Activated T-cell treated with anti-CD3 and anti-CD28 coated beads, Interleukin-2, amount 50 U/mL, for 4 hours (primary cell): ENCODE results near the gene SLC11A2. TPM values are rescaled to one million over a fixed set of nuclear protein-coding genes. Genes with fewer than 3 reads are reported as not detected.
"Not testable (repeated sequence)": the region's sequence is repeated elsewhere in the genome, so short reads cannot be mapped to it uniquely, and the experiment has no call there.

Experiments
- ATAC-seq, 2 donors: fragments of 200-7000 bp; cut with Tn5 transposase; one replicate each; pipeline ENCODE4 v1.10.0; 2021
- DNase-seq: peaks from one replicate; pipeline ENCODE4 v3.0.0-alpha.2; 2020
- H3K27me3 Mint-ChIP-seq: one replicate; pipeline ENCODE4 v1.8.0; 2021; ENCODE audit warnings: low read depth, mixed read lengths
- H3K36me3 Mint-ChIP-seq: one replicate; pipeline ENCODE4 v1.8.0; 2022; ENCODE audit warnings: mixed read lengths; ENCODE audit not compliant: insufficient read depth
- H3K4me1 Mint-ChIP-seq: one replicate; pipeline ENCODE4 v1.8.0; 2021; ENCODE audit warnings: low read depth, mixed read lengths
- H3K4me3 Mint-ChIP-seq: one replicate; pipeline ENCODE4 v1.8.0; 2021; ENCODE audit warnings: mild to moderate bottlenecking, moderate library complexity, mixed read lengths
- H3K9me3 Mint-ChIP-seq: one replicate; pipeline ENCODE4 v1.8.0; 2021; ENCODE audit warnings: mixed read lengths
- total RNA-seq, 3 donors: library from RNA; stranded (reverse); gene quantifications; one replicate each; pipeline ENCODE4 v1.2.1, GENCODE V29; 2021

SLC11A2 gene
- total RNA-seq, 3 donors from 2014 or later: 39.1 to 45.0 (median 39.3) TPM

DNA sequence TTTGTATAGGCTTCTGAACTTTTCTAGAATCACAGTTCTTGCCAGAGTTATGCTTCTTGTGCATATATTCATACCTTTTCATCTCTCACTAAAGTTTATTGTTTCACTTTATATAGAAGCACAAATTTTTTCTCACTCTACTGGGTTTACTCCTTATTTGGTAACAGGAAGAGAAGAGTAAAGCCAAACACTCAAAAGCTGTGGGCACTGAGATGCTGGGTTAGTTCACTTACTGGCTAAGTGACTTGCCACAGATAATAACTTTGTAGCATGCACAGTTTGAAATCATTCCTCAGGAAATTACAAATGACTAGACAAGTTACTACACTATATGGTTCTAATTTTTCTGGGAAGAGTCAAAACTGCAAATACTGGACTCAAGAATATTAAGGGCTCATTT is 66.1 kb downstream of the SLC11A2 start:
- Mint-ChIP-seq H3K27me3 (no peaks in the 10 kb centered on the region), H3K36me3 (no peaks in the 10 kb centered on the region), H3K4me3 (no peak overlapping the region), H3K4me1 (peaks cover 8% of the 10 kb centered on the region), H3K9me3 (no peaks in the 10 kb centered on the region)
- no peak for ATAC-seq
- DNase-seq: no peak

DNA sequence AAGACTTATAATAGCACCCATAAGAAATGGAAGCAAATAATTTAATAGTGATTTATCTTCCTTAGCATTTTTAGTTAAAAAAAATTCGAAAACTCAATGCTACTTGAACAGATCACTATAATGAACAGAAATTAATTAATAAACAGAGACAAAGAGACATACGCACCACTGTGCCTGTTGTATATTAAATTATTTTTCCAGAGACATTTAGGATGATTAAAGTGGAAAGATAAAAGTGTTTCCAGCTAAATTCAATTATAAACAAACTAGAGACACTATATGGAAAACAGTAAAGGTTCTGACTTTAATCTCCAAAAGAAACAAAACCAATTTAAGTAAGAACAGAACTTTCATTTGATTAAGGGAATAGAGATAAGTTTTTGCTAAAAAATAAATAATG is 70.5 kb downstream of the SLC11A2 start:
- Mint-ChIP-seq H3K9me3 (no peaks in the 10 kb centered on the region), H3K36me3 (no peaks in the 10 kb centered on the region), H3K27me3 (no peaks in the 10 kb centered on the region), H3K4me3 (no peak overlapping the region), H3K4me1 (peaks cover 6% of the 10 kb centered on the region)
- ATAC-seq (no peak), DNase-seq (no peak)

DNA sequence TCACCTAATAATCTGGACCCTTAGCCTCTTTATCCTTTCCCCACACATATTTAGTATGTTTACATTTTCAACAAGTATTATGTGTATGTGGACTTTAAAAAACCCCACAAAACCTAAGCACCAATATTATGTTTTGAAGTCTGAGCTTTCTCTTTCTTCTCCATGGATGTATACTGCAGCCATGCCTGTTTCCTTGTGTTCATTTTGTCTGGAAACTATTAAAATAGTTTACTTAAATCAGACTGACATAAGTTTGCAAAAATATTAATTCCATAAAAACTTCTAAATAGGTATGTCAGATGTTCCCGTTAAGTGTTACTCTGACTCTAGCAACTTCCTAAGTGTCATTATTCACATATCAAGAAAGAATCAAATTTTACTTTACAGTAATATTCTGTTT is 70.9 kb downstream of the SLC11A2 start:
- Mint-ChIP-seq H3K9me3 (no peaks in the 10 kb centered on the region), H3K4me3 (no peak overlapping the region), H3K27me3 (no peaks in the 10 kb centered on the region), H3K4me1 (peaks cover 3% of the 10 kb centered on the region), H3K36me3 (no peaks in the 10 kb centered on the region)
- ATAC-seq: no peak
- no peak for DNase-seq

DNA sequence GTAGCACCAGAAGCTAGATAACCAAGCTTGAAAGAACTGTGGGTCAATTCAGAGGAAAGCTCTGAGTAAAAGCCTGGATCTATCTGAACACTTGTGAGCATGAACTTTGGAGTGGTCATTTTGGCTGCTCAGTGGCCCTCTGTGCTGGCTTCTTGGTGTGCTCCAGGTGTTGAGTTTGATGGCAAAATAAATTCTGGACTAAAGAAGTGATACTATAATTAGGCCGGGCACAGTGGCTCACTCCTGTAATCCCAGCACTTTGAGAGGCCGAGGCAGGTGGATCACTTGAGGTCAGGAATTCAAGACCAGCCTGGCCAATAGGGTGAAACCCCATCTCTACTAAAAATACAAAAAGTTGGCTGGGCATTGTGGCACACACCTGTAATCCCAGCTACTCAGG is 71.4 kb downstream of the SLC11A2 start:
- not testable (repeated sequence) for H3K9me3 Mint-ChIP-seq, ATAC-seq, H3K36me3 Mint-ChIP-seq, H3K4me3 Mint-ChIP-seq, H3K4me1 Mint-ChIP-seq, H3K27me3 Mint-ChIP-seq, DNase-seq

DNA sequence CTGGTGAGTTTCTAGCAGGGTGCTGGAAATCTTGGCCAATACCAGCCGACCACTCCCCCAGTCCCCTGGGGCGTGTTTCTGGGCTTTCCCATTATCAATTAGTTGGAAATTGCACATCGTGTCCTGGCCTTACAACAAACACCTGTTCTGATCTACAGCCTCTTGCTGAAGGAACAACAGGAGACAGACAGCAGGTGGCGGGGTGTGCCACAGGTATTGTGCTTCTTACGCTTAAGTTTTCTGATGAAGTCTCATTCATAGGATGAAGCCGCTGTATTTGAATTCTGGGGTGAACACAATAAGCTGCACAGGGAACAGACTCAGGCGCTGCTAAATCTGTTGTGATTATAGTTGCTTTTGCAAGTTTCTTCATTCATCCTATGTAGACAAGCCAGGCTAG is 73.1 kb downstream of the SLC11A2 start:
- no peak for DNase-seq
- no peak for ATAC-seq

DNA sequence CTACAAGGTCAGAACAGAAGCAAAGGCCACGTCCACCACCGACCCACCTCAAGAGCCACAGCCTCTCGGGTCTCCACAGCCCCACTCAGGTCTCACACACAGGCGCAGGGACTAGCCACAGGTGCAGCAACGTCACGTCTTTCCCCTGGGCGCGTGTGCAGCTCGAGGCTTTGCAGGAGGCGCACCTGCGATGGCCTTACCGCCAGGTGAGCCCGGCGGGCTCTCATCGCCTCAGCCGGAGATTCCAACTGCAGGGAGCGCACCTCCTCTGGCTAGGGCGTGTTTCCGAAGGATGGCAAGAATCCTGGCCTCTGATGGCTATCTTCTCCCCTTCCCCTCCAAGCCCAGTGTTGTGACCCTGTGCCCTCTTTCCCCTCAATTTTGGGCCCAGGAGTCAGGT is 73.7 kb downstream of the SLC11A2 start, which contains the start of gene HIGD1C:
Gene HIGD1C, plus strand, starts transcription at position 35 of the 400 bp plus-strand sequence. CDS start 1,455 bp downstream, outside the sequence.
- Mint-ChIP-seq H3K36me3 (no peaks in the 10 kb centered on the region), H3K4me1 (no peaks in the 10 kb centered on the region), H3K4me3 (no peak within 1 kb of the TSS), H3K9me3 (no peaks in the 10 kb centered on the region), H3K27me3 (no peaks in the 10 kb centered on the region)
- DNase-seq (no peak), ATAC-seq (no peak)

More for the DNA sequence above, 73.1 kb downstream of the SLC11A2 start:
- no peak overlapping the region for H3K4me3 Mint-ChIP-seq
- H3K36me3 Mint-ChIP-seq: no peaks in the 10 kb centered on the region
- H3K4me1 Mint-ChIP-seq: no peaks in the 10 kb centered on the region
- no peaks in the 10 kb centered on the region for H3K27me3 Mint-ChIP-seq
- H3K9me3 Mint-ChIP-seq: no peaks in the 10 kb centered on the region

DNA sequence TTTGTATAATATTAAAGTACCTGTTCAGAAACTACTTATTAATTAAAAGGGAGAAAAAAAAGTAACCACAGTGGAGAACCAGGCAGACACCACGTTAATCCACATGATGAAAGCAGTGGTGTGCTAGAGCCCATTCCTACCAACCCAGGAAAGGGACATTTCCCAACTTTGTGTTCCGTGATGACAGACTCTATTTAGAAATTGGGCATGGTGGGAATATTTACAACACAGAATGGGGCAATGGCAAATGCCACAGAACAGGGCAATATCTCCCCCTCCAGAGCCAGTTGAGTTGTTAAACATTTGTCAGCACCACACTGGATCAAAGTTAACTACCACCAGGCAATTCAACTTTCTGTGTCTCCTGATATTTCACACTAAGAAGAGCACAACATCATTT is 75.1 kb downstream of the SLC11A2 start:
- Mint-ChIP-seq H3K27me3 (no peaks in the 10 kb centered on the region), H3K9me3 (peaks cover 3% of the 10 kb centered on the region), H3K36me3 (no peaks in the 10 kb centered on the region), H3K4me3 (no peak overlapping the region), H3K4me1 (no peaks in the 10 kb centered on the region)
- ATAC-seq: no peak
- no peak for DNase-seq

DNA sequence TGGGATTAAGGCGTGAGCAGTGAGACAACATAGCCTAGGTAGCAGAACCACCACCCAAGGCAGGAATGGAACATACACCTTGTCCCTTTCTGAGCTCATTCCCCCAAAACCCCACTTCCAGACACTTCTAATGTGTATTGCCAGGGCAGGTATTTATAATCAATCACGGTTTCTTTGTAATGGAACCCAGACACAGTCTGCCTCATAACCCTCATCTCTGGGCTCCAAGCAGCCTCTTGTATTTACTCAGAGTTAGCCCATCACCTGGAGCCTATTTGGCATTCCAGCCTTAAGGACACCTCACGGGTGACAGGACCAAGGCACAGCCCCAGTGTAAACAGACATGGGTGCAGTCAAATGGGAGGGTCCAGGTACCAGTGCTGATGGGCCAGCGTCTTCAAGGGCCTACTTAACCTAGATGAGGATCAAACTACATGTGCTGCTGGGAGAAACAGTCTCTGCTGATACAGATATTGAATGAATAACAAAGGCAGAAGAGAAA is 76.3 kb downstream of the SLC11A2 start:
- DNase-seq (no peak), ATAC-seq (no peak)
- Mint-ChIP-seq H3K4me1 (no peaks in the 10 kb centered on the region), H3K27me3 (no peaks in the 10 kb centered on the region), H3K4me3 (no peak overlapping the region), H3K9me3 (peaks cover 3% of the 10 kb centered on the region), H3K36me3 (no peaks in the 10 kb centered on the region)

DNA sequence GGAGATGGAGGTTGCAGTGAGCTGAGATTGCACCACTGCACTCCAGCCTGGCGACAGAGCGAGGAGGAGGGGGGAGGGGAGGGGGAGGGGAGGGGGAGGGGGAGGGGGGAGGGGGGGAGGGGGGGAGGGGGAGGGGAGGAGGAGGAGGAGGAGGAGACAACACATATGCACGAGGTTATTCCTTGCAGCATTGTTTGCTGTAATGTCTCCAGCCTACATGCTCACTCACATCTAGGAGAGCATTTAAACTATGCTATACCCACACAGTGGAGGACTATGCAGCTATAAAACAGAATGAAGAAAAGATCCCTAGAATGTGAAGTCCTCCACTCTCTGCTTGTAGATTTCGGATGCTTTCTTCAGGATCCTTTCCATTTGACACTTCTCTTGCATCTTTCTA is 77.4 kb downstream of the SLC11A2 start:
- H3K9me3 Mint-ChIP-seq: peaks cover 3% of the 10 kb centered on the region
- ATAC-seq (no peak), DNase-seq (no peak)
- no peaks in the 10 kb centered on the region for H3K4me1 Mint-ChIP-seq
- no peak overlapping the region for H3K4me3 Mint-ChIP-seq
- H3K27me3 Mint-ChIP-seq: no peaks in the 10 kb centered on the region
- peaks cover 4% of the 10 kb centered on the region for H3K36me3 Mint-ChIP-seq

DNA sequence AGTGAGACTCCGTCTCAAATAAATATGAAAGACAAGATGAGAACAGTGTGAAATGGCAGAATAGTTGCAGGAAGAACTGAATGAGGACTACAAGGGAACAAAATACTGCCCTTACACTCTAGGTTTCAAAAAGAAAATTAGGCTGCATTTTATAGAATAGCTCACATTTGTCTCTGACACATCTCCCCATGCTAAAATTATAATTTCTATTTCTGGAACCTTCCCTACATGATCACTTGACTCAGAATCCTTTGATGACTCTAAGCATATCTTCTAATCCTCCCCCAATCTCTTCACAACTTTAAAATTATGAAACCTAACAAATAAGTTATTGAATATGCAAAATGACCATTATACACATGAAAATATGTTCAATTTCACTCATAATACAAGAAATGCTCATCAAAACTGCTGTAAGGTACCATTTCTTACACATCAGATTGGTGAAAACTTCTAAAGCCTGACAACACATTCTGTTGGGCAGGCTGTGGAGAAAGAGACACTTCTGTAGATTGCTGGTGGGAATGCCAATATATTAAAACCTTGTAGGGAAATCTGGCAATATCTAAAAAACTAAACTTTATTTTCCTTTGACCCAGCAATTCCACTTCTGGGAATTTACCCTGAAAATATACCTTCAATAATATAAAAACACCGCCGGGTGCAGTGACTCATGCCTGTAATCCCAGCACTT is 78.1 kb downstream of the SLC11A2 start:
- no peak for ATAC-seq
- H3K4me1 Mint-ChIP-seq: no peaks in the 10 kb centered on the region

DNA sequence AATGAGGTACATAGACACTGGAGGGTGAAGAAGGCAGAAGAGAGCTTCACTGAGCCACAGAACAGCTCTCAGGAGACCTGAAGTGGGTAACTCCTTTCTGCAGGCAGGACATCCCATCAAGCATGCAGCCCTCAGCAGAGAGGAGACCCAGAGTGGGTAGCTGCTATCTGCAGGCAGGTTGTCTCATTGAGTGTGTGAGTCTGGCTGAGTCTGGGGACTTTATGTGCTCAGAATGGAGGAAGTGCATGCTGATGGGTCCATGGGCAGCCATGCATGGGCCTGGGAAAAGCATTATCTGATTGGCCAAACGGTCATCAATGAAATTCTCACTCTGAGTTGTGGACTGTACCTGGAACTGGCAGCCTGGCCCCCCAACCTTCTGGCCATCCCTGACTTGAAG is 88.5 kb downstream of the SLC11A2 start:
- H3K4me3 Mint-ChIP-seq: no peak overlapping the region
- H3K4me1 Mint-ChIP-seq: no peaks in the 10 kb centered on the region
- DNase-seq: no peak
- ATAC-seq: no peak
- H3K27me3 Mint-ChIP-seq: no peaks in the 10 kb centered on the region
- H3K9me3 Mint-ChIP-seq: no peaks in the 10 kb centered on the region
- peaks cover 2% of the 10 kb centered on the region for H3K36me3 Mint-ChIP-seq

More for the DNA sequence above, 78.1 kb downstream of the SLC11A2 start:
- Mint-ChIP-seq H3K36me3 (peaks cover 6% of the 10 kb centered on the region), H3K9me3 (peaks cover 3% of the 10 kb centered on the region), H3K27me3 (no peaks in the 10 kb centered on the region), H3K4me3 (no peak overlapping the region)
- DNase-seq: no peak

DNA sequence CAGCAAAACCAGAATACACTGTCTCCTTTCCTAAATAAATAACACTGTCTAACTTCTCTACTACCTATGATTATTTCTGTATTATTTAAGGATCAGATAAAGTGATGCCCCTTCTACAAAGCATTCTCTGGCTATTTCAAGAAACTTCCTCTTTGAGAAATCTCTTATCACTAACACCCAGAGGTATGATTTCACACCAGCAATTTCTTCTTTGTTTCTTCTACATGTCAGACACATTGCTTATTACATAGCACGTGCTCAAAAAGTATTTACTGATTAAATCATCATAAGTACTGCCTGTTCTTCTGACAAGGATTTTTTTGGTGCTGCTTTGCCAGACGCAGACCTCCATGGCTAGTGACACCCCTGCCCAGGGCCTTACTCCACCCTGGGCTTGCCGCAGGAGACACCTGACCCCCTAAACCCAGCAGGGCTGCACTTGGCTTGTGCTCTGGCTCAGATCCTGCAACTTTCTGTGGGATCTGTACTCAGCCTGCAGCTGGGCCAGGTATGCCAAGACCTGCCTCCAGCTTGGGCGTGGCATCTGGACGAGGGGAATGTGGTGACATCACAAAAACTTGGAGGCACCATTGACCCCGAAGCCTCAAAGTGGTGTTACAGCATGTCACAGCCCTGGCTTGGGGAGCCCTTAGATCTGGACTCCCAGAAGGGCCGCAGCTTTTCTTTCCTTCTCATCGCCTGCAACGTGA is 89.2 kb downstream of the SLC11A2 start:
- DNase-seq: no peak
- no peaks in the 10 kb centered on the region for H3K9me3 Mint-ChIP-seq
- no peaks in the 10 kb centered on the region for H3K27me3 Mint-ChIP-seq

DNA sequence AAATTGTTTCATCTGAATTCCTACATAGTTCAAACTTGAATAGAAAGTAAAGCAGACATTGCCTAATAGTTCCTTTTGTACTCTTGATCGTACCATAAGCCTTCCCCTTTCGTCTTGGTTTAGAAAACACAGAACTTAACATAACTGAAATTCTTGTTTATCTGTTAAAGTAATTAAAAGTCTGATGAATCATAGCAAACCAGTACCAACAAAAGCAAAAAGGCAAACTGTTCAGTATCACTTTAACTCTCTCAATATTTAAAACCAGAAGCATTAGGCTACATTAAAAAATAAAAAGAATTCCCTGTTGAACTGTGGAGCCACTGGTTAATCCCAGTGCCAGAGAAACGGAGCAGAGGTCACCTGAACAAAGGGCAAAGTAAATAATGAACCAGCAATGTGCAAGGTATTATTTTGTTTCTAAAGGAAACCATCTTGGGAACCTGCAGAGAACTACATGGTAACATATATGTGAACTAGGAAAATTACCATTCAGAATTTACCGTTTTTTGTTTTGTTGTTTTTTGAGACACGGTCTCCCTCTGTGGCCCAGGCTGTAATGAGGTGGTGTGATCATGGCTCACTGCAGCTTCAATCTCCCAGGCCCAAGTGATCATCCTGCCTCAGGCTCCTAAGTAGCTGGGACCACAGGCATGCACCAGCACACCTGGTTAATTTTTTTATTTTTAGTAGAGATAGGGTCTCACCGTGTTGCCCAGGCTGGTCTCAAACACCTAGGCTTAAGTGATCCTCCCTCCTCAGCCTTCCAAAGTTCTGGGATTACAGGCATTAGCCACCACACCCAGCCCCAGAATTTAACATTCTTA is 91.0 kb downstream of the SLC11A2 start:
- Mint-ChIP-seq H3K27me3 (no peaks in the 10 kb centered on the region), H3K4me3 (no peak overlapping the region), H3K4me1 (no peaks in the 10 kb centered on the region), H3K9me3 (no peaks in the 10 kb centered on the region), H3K36me3 (peaks cover 2% of the 10 kb centered on the region)
- DNase-seq (no peak), ATAC-seq (no peak)

More for the DNA sequence above, 89.2 kb downstream of the SLC11A2 start:
- peaks cover 2% of the 10 kb centered on the region for H3K36me3 Mint-ChIP-seq
- ATAC-seq: no peak
- H3K4me1 Mint-ChIP-seq: no peaks in the 10 kb centered on the region
- H3K4me3 Mint-ChIP-seq: no peak overlapping the region

DNA sequence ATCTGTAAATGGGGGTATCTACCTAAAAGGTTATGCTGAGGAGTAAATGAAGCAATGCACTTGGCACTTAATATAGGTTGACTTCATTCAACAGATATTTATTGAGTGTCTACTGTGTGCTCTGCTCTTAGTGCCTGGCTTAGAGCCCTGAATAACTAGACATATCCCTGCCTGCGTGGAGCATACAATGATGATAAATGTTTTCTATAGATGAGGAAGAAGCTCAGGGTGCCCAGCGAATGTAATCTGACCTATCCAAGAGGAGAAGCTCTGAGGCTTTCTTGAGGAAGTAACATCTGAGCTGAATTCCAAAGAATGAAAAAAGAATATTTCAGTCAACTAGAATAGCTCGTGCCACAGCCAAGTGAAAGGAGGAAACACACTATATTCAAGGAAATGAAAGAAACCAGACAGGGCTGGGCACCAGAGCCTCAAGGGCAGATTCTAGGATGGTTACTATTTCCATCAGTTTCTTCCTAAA is 91.8 kb downstream of the SLC11A2 start:
- Mint-ChIP-seq H3K4me1 (no peaks in the 10 kb centered on the region), H3K4me3 (no peak overlapping the region), H3K27me3 (no peaks in the 10 kb centered on the region), H3K36me3 (peaks cover 2% of the 10 kb centered on the region), H3K9me3 (no peaks in the 10 kb centered on the region)
- ATAC-seq: no peak
- no peak for DNase-seq
